Measurements from ENCODE around the gene PLEKHG4. TPM values are rescaled to one million over a fixed set of nuclear protein-coding genes. Genes with fewer than 3 reads are reported as not detected.

Gene PLEKHG4
- total and polyA plus RNA-seq, 9 of the 15 experiments (the other 6 are each of a cell fraction or from before 2014, with no cell fraction given): 3.7 to 36.8 (median 17.9) TPM

DNA sequence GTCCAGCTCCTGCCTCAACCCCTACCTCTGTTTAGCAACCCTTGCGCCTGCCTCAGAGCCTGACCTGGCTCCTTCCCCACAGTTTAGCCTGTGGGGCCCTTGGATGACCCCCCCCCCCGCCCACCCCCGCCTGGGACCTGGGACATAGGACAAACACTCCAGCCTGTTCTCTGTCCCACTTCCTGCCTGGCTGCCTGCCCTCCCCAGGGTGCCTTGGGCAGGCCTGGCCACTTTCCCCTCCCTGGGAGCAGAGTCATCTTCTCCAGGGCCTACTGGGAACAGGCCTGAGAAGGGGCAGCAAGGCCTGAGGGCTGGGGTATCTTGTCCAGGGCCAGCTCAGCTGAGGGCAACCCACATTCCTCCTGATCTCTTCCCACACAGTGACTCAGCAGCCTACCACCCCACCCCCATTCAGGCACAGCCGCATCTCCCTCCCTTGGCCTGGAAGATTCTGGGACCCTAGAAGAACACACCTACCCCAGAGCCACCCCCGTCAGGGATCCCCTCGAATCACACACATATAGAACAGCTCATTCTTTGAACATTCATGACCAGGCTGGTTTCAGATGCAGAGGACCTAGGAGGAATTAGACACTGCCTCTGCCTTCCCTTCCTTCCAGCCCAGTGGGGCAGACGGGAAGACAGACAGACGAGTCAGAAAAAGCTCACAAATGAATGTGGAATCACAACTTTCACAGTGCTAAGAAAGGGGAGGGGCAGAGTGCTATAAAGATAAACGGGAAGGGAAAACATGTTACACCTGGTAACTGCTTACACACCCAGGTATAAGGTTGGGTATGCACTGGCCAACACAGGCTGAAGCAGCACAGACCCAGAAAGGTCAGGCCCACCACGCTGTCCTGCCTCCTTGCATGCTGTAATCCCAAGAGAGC is 38.1 kb upstream of the PLEKHG4 start (continued):
- TF ChIP-seq HMBOX1 (IDR thresholded peaks at IDR 0.05) (no peak), CHD1 (IDR thresholded peaks at IDR 0.05; ENCODE audit: low read length) (no peak), SRSF3 (IDR thresholded peaks at IDR 0.05; ENCODE audit: insufficient read depth, low read length) (no peak), DIDO1 (tag; IDR thresholded peaks at IDR 0.05; ENCODE audit: low read depth) (no peak), MTA2 (IDR thresholded peaks at IDR 0.05; ENCODE audit: low read depth) (no peak), ZNF174 (CRISPR knock-in tag; IDR thresholded peaks at IDR 0.05) (no peak), FOXP1 (CRISPR knock-in tag; IDR thresholded peaks at IDR 0.05) (peak; percentile 69; the same call in 1 of the 2 replicates), POLR3A (IDR thresholded peaks at IDR 0.05; ENCODE audit: borderline replicate concordance, extremely low read depth, insufficient read depth, insufficient read length) (no peak), SPI1 (IDR thresholded peaks at IDR 0.05; ENCODE audit: borderline replicate concordance, low read depth, low read length) (no peak), ZNF436 (CRISPR knock-in tag; IDR thresholded peaks at IDR 0.05) (no peak), NFIC (IDR thresholded peaks at IDR 0.05) (0 out of 2 replicates have a peak, but pooled peaks have one; percentile 13), ZNF347 (CRISPR knock-in tag; IDR thresholded peaks at IDR 0.05; ENCODE audit: low read depth) (no peak), ZNF143 (CRISPR knock-in tag; IDR thresholded peaks at IDR 0.05) (no peak), FOS (IDR thresholded peaks at IDR 0.05; ENCODE audit: extremely low read depth, insufficient read length) (no peak)
- TF ChIP-seq, protein P1, sequence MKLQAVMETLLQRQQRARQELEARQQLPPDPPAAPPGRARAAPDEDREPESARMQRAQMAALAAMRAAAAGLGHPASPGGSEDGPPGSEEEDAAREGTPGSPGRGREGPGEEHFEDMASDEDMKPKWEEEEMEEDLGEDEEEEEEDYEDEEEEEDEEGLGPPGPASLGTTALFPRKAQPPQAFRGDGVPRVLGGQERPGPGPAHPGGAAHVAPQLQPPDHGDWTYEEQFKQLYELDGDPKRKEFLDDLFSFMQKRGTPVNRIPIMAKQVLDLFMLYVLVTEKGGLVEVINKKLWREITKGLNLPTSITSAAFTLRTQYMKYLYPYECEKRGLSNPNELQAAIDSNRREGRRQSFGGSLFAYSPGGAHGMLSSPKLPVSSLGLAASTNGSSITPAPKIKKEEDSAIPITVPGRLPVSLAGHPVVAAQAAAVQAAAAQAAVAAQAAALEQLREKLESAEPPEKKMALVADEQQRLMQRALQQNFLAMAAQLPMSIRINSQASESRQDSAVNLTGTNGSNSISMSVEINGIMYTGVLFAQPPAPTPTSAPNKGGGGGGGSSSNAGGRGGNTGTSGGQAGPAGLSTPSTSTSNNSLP (IDR thresholded peaks at IDR 0.05; ENCODE audit: borderline replicate concordance, low read depth, low read length): no peak
- TF ChIP-seq, protein P2, sequence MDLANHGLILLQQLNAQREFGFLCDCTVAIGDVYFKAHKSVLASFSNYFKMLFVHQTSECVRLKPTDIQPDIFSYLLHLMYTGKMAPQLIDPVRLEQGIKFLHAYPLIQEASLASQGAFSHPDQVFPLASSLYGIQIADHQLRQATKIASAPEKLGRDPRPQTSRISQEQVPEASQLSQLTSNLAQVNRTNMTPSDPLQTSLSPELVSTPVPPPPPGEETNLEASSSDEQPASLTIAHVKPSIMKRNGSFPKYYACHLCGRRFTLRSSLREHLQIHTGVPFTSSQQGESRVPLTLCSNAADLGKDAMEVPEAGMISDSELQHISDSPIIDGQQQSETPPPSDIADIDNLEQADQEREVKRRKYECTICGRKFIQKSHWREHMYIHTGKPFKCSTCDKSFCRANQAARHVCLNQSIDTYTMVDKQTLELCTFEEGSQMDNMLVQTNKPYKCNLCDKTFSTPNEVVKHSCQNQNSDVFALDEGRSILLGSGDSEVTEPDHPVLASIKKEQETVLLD (IDR thresholded peaks at IDR 0.05): peak; percentile 59; the same call in 1 of the 2 replicates
- TF ChIP-seq, protein P3, sequence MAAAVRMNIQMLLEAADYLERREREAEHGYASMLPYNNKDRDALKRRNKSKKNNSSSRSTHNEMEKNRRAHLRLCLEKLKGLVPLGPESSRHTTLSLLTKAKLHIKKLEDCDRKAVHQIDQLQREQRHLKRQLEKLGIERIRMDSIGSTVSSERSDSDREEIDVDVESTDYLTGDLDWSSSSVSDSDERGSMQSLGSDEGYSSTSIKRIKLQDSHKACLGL (CRISPR knock-in tag; IDR thresholded peaks at IDR 0.05; ENCODE audit: borderline replicate concordance, poor library complexity, severe bottlenecking): no peak
- TF ChIP-seq, protein P4, sequence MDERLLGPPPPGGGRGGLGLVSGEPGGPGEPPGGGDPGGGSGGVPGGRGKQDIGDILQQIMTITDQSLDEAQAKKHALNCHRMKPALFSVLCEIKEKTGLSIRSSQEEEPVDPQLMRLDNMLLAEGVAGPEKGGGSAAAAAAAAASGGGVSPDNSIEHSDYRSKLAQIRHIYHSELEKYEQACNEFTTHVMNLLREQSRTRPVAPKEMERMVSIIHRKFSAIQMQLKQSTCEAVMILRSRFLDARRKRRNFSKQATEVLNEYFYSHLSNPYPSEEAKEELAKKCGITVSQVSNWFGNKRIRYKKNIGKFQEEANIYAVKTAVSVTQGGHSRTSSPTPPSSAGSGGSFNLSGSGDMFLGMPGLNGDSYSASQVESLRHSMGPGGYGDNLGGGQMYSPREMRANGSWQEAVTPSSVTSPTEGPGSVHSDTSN (CRISPR knock-in tag; IDR thresholded peaks at IDR 0.05; ENCODE audit: low read depth): no peak
- TF ChIP-seq, protein P4 (tag; conservative IDR thresholded peaks at IDR 0.05; ENCODE audit: low read depth): no peak
